ENCODE measurements around the gene SEC61A2. TPM values are rescaled to one million over a fixed set of nuclear protein-coding genes. Genes with fewer than 3 reads are reported as not detected.

Gene SEC61A2
- total and polyA plus RNA-seq, 2 donors from 2014 or later: 3.6 to 8.9 TPM

GRCh38 chr10:12191715-12192114 lies 62.2 kb downstream of the SEC61A2 start:
- no peak overlapping the region for H3K27ac ChIP-seq (ENCODE audit: low read depth in 2 of 2, low read length in 2 of 2)
- peak in 1 of 5 donors; percentile 34 for DNase-seq
- H3K9ac ChIP-seq (ENCODE audit: low read length in 3 of 3): no peak overlapping the region
- H3K27me3 ChIP-seq (ENCODE audit: control insufficient read depth, insufficient read depth, low read length): no peaks in the 10 kb centered on the region
- peak overlapping the region in 1 of 3 donors; percentile 4 for H3K4me3 ChIP-seq (ENCODE audit: low read length in 3 of 3)
- H3K36me3 ChIP-seq (ENCODE audit: control insufficient read depth in 2 of 3, insufficient read depth in 3 of 3, low read length in 3 of 3): peaks cover 0 to 2% (median 0%) of the 10 kb centered on the region in 3 donors
- H3K9me3 ChIP-seq (ENCODE audit: control insufficient read depth in 2 of 3, insufficient read depth in 1 of 3, low read length in 3 of 3): no peaks in the 10 kb centered on the region
- peaks cover 0 to 15% (median 5%) of the 10 kb centered on the region in 3 donors for H3K4me1 ChIP-seq (ENCODE audit: control insufficient read depth in 2 of 3, insufficient read depth in 2 of 3, low read depth in 1 of 3, low read length in 3 of 3)
- intact Hi-C loops (cut with DNase I): no loop called here
- FAIRE-seq: no peak
- no peak for TF ChIP-seq CTCF (IDR thresholded peaks at IDR 0.05; ENCODE audit: borderline replicate concordance, extremely low read depth, insufficient read depth)

- Histone ChIP-seq H3K36me3 (ENCODE audit: control insufficient read depth in 2 of 3, insufficient read depth in 3 of 3, low read length in 3 of 3) (peaks cover 0 to 2% (median 0%) of the 10 kb centered on the region in 3 donors), H3K4me3 (ENCODE audit: low read length in 3 of 3) (peak overlapping the region in 1 of 3 donors; percentile 5), H3K4me1 (ENCODE audit: control insufficient read depth in 2 of 3, insufficient read depth in 2 of 3, low read depth in 1 of 3, low read length in 3 of 3) (peaks cover 0 to 15% (median 5%) of the 10 kb centered on the region in 3 donors), H3K9me3 (ENCODE audit: control insufficient read depth in 2 of 3, insufficient read depth in 1 of 3, low read length in 3 of 3) (no peaks in the 10 kb centered on the region), H3K9ac (ENCODE audit: low read length in 3 of 3) (no peak overlapping the region), H3K27me3 (ENCODE audit: control insufficient read depth, insufficient read depth, low read length) (no peaks in the 10 kb centered on the region), H3K27ac (ENCODE audit: low read depth in 2 of 2, low read length in 2 of 2) (no peak overlapping the region)
- FAIRE-seq (no peak), DNase-seq (no peak)
- intact Hi-C loops (cut with DNase I): no loop called here
- no peak for TF ChIP-seq CTCF (IDR thresholded peaks at IDR 0.05; ENCODE audit: borderline replicate concordance, extremely low read depth, insufficient read depth)
These were observed 63.7 kb downstream of the SEC61A2 start for GRCh38 chr10:12193193-12193592.

GRCh38 chr10:12194752-12195271 lies 65.3 kb downstream of the SEC61A2 start:
- Histone ChIP-seq H3K4me1 (ENCODE audit: control insufficient read depth in 2 of 3, insufficient read depth in 2 of 3, low read depth in 1 of 3, low read length in 3 of 3) (peaks cover 0 to 15% (median 5%) of the 10 kb centered on the region in 3 donors), H3K9ac (ENCODE audit: low read length in 3 of 3) (peak overlapping the region; percentile 53 to 99 (median 63)), H3K9me3 (ENCODE audit: control insufficient read depth in 2 of 3, insufficient read depth in 1 of 3, low read length in 3 of 3) (no peaks in the 10 kb centered on the region), H3K36me3 (ENCODE audit: control insufficient read depth in 2 of 3, insufficient read depth in 3 of 3, low read length in 3 of 3) (peaks cover 0 to 2% (median 0%) of the 10 kb centered on the region in 3 donors), H3K27ac (ENCODE audit: low read depth in 2 of 2, low read length in 2 of 2) (peak overlapping the region in 1 of 2 donors; percentile 92), H3K4me3 (ENCODE audit: low read length in 3 of 3) (peak overlapping the region; percentile 89 to 100 (median 100)), H3K27me3 (ENCODE audit: control insufficient read depth, insufficient read depth, low read length) (no peaks in the 10 kb centered on the region)
- DNase-seq (peak in 4 of 5 donors; percentile 15 to 47 (median 32)), FAIRE-seq (no peak)
- TF ChIP-seq CTCF (IDR thresholded peaks at IDR 0.05; ENCODE audit: borderline replicate concordance, extremely low read depth, insufficient read depth): no peak
- intact Hi-C loops (cut with DNase I): no loop called here

GRCh38 chr10:12195281-12195602 lies 65.8 kb downstream of the SEC61A2 start:
- no peak for TF ChIP-seq CTCF (IDR thresholded peaks at IDR 0.05; ENCODE audit: borderline replicate concordance, extremely low read depth, insufficient read depth)

More at GRCh38 chr10:12195281-12195602, 65.8 kb downstream of the SEC61A2 start:
- Histone ChIP-seq H3K27me3 (ENCODE audit: control insufficient read depth, insufficient read depth, low read length) (no peaks in the 10 kb centered on the region), H3K9me3 (ENCODE audit: control insufficient read depth in 2 of 3, insufficient read depth in 1 of 3, low read length in 3 of 3) (no peaks in the 10 kb centered on the region), H3K36me3 (ENCODE audit: control insufficient read depth in 2 of 3, insufficient read depth in 3 of 3, low read length in 3 of 3) (peaks cover 0 to under 1% (median 0%) of the 10 kb centered on the region in 3 donors), H3K9ac (ENCODE audit: low read length in 3 of 3) (peak overlapping the region; percentile 53 to 99 (median 63)), H3K4me1 (ENCODE audit: control insufficient read depth in 2 of 3, insufficient read depth in 2 of 3, low read depth in 1 of 3, low read length in 3 of 3) (peaks cover 0 to 15% (median 5%) of the 10 kb centered on the region in 3 donors), H3K27ac (ENCODE audit: low read depth in 2 of 2, low read length in 2 of 2) (peak overlapping the region; percentile 86 to 92), H3K4me3 (ENCODE audit: low read length in 3 of 3) (peak overlapping the region; percentile 89 to 100 (median 100))
- FAIRE-seq (no peak), DNase-seq (no peak)
- intact Hi-C loops (cut with DNase I): no loop called here
